Naive thymus-derived CD4-positive, alpha-beta T cell (primary cell): Measurements from ENCODE around the gene MARF1. TPM values are rescaled to one million over a fixed set of nuclear protein-coding genes. Genes with fewer than 3 reads are reported as not detected.
"Not testable (repeated sequence)": the region's sequence is repeated elsewhere in the genome, so short reads cannot be mapped to it uniquely, and the experiment has no call there.

Source experiments
- ATAC-seq: fragments of 150-1000 bp; cut with Tn5 transposase; 2 replicates; pipeline ENCODE4 v1.10.0; 2021; ENCODE audit warnings: mild to moderate bottlenecking, moderate library complexity
- CTCF ChIA-PET: fragments of 350-600 bp; sonication (Branson Sonifier 250); formaldehyde crosslinking; loops from one replicate; lab custom pipeline; 2021; ENCODE audit warnings: antibody characterized with exemption; lab: Charles Lee
- POLR2A ChIA-PET: fragments of 350-600 bp; sonication (Branson Sonifier 250); formaldehyde crosslinking; loops from one replicate; lab custom pipeline; 2021; ENCODE audit warnings: antibody characterized with exemption, inconsistent platforms; lab: Charles Lee
- DNase-seq, 9 donors: peaks; one replicate each; pipeline versions ENCODE4 v3.0.0 to v3.0.0-alpha.2; 2020 to 2022; ENCODE audit warnings: mixed read lengths in 1 of 9
- H3K27ac ChIP-seq: one replicate; pipeline ENCODE4 v1.7.0; 2013; ENCODE audit warnings: mild to moderate bottlenecking, low read depth, low read length, moderate library complexity
- H3K27me3 ChIP-seq, 2 donors: one replicate each; pipeline ENCODE4 v1.7.0; 2013; ENCODE audit warnings: low read length in 2 of 2, mild to moderate bottlenecking in 2 of 2, moderate library complexity in 2 of 2; ENCODE audit not compliant: control insufficient read depth in 2 of 2, insufficient read depth in 2 of 2
- H3K36me3 ChIP-seq, 3 experiments: 1 replicate in 2 of 3; 2 replicates in 1 of 3; pipeline ENCODE4 v1.7.0; 2013; ENCODE audit warnings: low read length in 3 of 3, mild to moderate bottlenecking in 3 of 3, moderate library complexity in 1 of 3; ENCODE audit not compliant: insufficient read depth in 3 of 3, control insufficient read depth in 2 of 3
- H3K4me1 ChIP-seq, 2 donors: one replicate each; pipeline ENCODE4 v1.7.0; 2013; ENCODE audit warnings: low read length in 2 of 2, mild to moderate bottlenecking in 2 of 2, moderate library complexity in 1 of 2; ENCODE audit not compliant: control insufficient read depth in 2 of 2, insufficient read depth in 2 of 2
- H3K4me3 ChIP-seq: 2 replicates; pipeline ENCODE4 v1.7.0; 2013; ENCODE audit warnings: mild to moderate bottlenecking, low read length
- H3K9me3 ChIP-seq, 3 experiments: 1 replicate in 2 of 3; 2 replicates in 1 of 3; pipeline ENCODE4 v1.7.0; 2013; ENCODE audit warnings: low read length in 3 of 3; ENCODE audit not compliant: control insufficient read depth in 2 of 3
- H3K27ac Mint-ChIP-seq, 9 donors: one replicate each; pipeline ENCODE4 v1.8.0; 2020 to 2022; ENCODE audit warnings: mixed read lengths in 9 of 9, mild to moderate bottlenecking in 8 of 9, moderate library complexity in 5 of 9, inconsistent platforms in 2 of 9
- H3K27me3 Mint-ChIP-seq, 5 donors: one replicate each; pipeline ENCODE4 v1.8.0; 2021 to 2022; ENCODE audit warnings: mixed read lengths in 5 of 5, mild to moderate bottlenecking in 1 of 5
- H3K36me3 Mint-ChIP-seq, 5 donors: one replicate each; pipeline ENCODE4 v1.8.0; 2020 to 2022; ENCODE audit warnings: mixed read lengths in 5 of 5, mild to moderate bottlenecking in 3 of 5, inconsistent platforms in 1 of 5
- H3K4me1 Mint-ChIP-seq, 7 donors: one replicate each; pipeline ENCODE4 v1.8.0; 2020 to 2022; ENCODE audit warnings: mixed read lengths in 7 of 7, mild to moderate bottlenecking in 3 of 7, inconsistent platforms in 1 of 7
- H3K4me3 Mint-ChIP-seq, 10 donors: one replicate each; pipeline ENCODE4 v1.8.0; 2020 to 2022; ENCODE audit warnings: mild to moderate bottlenecking in 10 of 10, mixed read lengths in 10 of 10, moderate library complexity in 6 of 10, inconsistent platforms in 2 of 10
- H3K9me3 Mint-ChIP-seq, 11 donors: one replicate each; pipeline ENCODE4 v1.8.0; 2020 to 2022; ENCODE audit warnings: mixed read lengths in 11 of 11, mild to moderate bottlenecking in 4 of 11, inconsistent platforms in 1 of 11, moderate library complexity in 1 of 11
- intact Hi-C, 2 donors: fragments of 100-400 bp; cut with micrococcal nuclease; formaldehyde crosslinking; loops; one replicate each; pipeline ENCODE4 v1.15.1; 2023
- polyA plus RNA-seq, 2 donors: library from polyadenylated mRNA; unstranded; fragments of 300-500 nt; fragmentation: Illumina TruSeq; gene quantifications; one replicate each; pipeline ENCODE4 v1.2.3, GENCODE V29; 2021
- total RNA-seq, 6 experiments: library from RNA in 5 of 6; stranded (reverse) in 5 of 6; gene quantifications; 1 replicate in 5 of 6; 2 replicates in 1 of 6; pipeline ENCODE4 v1.2.3 and lab custom pipeline; 2021 to 2026

MARF1 gene
- total and polyA plus RNA-seq, 7 experiments from 2014 or later, result 12.5 to 259 (median 157) TPM

DNA sequence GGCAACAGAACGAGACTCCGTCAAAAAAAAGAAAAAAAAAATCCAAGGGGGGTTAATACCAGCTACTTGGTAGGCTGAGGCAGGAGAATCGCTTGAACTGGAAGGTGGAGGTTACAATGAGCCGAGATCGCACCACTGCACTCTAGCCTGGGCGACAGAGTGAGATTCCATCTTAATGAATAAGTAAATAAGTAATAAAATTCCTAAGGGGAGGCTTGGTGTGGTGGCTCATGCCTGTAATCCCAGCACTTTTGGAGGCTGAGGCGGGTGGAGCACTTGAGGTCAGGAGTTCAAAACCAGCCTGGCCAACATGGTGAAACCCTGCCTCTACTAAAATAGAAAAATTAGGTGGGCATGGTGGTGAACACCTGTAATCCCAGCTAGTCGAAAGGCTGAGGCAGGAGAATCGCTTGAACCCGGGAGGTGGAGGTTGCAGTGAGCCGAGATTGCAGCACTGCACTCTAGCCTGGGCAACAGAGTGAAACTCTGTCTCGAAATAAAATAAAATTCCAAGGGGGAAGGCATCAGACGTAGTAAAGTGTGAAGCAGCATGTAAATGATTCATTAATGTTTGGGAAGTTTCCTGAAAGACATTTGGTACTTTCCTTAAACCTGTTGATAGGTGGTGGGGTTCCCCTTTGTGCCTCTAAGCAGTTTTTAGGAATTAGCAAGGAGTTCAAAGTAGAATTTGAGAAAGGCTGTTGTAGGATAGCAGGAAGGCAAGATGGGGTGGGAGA lies 3.8 kb upstream of the MARF1 start:
- H3K36me3 Mint-ChIP-seq, H3K36me3 ChIP-seq, H3K27me3 Mint-ChIP-seq, H3K9me3 Mint-ChIP-seq, H3K4me3 Mint-ChIP-seq, ATAC-seq, H3K4me3 ChIP-seq, H3K9me3 ChIP-seq, intact Hi-C loops, H3K27ac ChIP-seq, DNase-seq, H3K27me3 ChIP-seq: not testable (repeated sequence)
- peaks cover 16 to 23% of the 10 kb centered on the region in 2 donors for H3K4me1 ChIP-seq
- Mint-ChIP-seq H3K4me1 (peaks cover 7 to 38% (median 26%) of the 10 kb centered on the region in 7 donors), H3K27ac (peak overlapping the region in 1 of 9 donors; percentile 76)
- ChIA-PET CTCF (interaction anchor here (0.5 kb wide), 1 partner anchor 409 kb away, joined by 4 read pairs; no protein-coding TSS in a partner anchor), POLR2A (interaction anchor here (0.6 to 6.2 kb wide), 6 partner anchors 11 to 50 kb away, joined by 3 to 54 read pairs (median 4); no protein-coding TSS in a partner anchor)

DNA sequence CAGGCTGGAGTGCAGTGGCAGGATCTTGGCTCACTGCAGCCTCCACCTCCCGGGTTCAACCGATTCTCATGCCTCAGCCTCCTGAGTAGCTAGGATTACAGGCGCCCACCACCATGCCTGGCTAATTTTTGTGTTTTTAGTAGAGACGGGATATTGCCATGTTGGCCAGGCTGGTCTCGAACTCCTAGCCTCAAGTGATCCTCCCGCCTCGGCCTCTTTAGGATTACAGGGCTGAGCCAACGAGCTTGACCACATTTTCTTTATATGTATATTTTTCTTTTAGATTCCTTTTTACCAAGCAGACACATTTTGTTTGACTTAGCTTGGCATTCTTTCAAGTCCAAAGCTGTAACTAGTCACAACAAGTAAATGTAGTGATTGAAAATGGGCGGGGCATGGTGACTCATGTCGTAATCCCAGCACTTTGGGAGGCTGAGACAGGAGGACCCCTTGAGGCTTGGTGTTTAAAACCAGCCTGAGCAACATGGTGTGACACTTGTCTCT lies 2.1 kb upstream of the MARF1 start:
- ChIA-PET POLR2A (interaction anchor here (1.6 to 6.2 kb wide), 4 partner anchors 9 to 28 kb away, joined by 3 to 54 read pairs (median 27); no protein-coding TSS in a partner anchor), CTCF (interaction anchor here (1.1 to 1.8 kb wide), 3 partner anchors 14 to 217 kb away, joined by 4 to 7 read pairs (median 4); no protein-coding TSS in a partner anchor)
- H3K9me3 Mint-ChIP-seq, result not testable (repeated sequence)

DNA sequence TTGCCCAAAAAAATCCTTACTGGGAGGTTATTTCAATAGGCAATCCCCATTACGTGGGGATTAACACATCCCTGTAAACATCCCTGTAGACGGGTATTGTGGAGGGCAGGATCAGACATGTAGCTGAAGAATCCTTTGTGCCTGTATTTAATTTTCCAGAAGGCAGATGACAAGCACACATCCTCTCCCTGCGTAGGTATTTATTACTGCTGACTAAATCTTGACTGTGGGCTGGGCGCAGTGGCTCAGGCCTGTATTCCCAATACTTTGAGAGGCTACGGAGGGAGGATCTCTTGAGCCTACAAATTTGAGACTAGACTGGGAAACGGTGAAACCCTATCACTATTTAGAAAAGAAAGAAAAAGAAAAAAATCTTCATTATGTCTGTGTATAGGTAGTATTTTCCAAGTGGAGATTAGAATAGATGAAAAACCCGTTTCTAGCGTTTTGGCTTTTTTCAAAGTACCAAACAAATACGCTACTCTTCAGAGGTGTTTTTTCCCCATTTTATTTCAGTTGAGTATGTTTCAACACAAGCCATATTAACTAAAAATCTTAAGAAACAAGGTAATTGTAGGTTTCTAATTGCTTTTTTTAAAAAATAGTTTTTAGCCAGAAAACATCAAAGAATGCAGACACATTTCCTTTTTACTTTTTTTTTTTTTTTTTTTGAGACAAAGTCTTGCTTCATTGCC lies 1.5 kb upstream of the MARF1 start:
- Mint-ChIP-seq H3K27ac (peak overlapping the region; percentile 93 to 99 (median 98)), H3K4me3 (peak overlapping the region; percentile 88 to 96 (median 92)), H3K4me1 (peaks cover 20 to 49% (median 39%) of the 10 kb centered on the region in 7 donors), H3K36me3 (peaks cover 0 to 9% (median 0%) of the 10 kb centered on the region in 5 donors), H3K27me3 (no peaks in the 10 kb centered on the region), H3K9me3 (no peaks in the 10 kb centered on the region)
- Histone ChIP-seq H3K27ac (peak overlapping the region; percentile 99), H3K36me3 (peaks cover 0 to 3% (median 0%) of the 10 kb centered on the region in 3 experiments), H3K9me3 (no peaks in the 10 kb centered on the region), H3K4me3 (no peak overlapping the region), H3K4me1 (peaks cover 32 to 43% of the 10 kb centered on the region in 2 donors), H3K27me3 (no peaks in the 10 kb centered on the region)
- intact Hi-C loops, result loop anchor here (5.0 kb wide), 3 partner anchors 243 to 1012 kb away; partner anchors contain the start of genes BFAR (in 1 of the 2), CEP20 (in 1 of the 2) and PARN (in 1 of the 2)
- no peak for DNase-seq
- ATAC-seq, result no peak
- POLR2A ChIA-PET, result interaction anchor here (0.5 to 6.2 kb wide), 7 partner anchors 8 to 54 kb away, joined by 3 to 54 read pairs (median 49); no protein-coding TSS in a partner anchor
- CTCF ChIA-PET, result interaction anchor here (0.7 to 1.8 kb wide), 5 partner anchors 28 to 51 kb away, joined by 3 to 7 read pairs (median 4); no protein-coding TSS in a partner anchor

More for the DNA sequence above, 2.1 kb upstream of the MARF1 start:
- not testable (repeated sequence) for H3K27me3 Mint-ChIP-seq, H3K9me3 ChIP-seq, H3K36me3 Mint-ChIP-seq, ATAC-seq, H3K4me3 Mint-ChIP-seq, H3K4me3 ChIP-seq, H3K27me3 ChIP-seq, H3K27ac ChIP-seq, H3K36me3 ChIP-seq
- H3K27ac Mint-ChIP-seq, result peak overlapping the region in 2 of 9 donors; percentile 95 to 99
- DNase-seq, result peak in 1 of 9 donors; percentile 26
- H3K4me1 ChIP-seq, result peaks cover 28 to 40% of the 10 kb centered on the region in 2 donors
- intact Hi-C loops, result loop anchor here (5.0 kb wide), 3 partner anchors 242 to 1013 kb away; partner anchors contain the start of genes BFAR (in 1 of the 2), CEP20 (in 1 of the 2) and PARN (in 1 of the 2)
- peaks cover 17 to 48% (median 35%) of the 10 kb centered on the region in 7 donors for H3K4me1 Mint-ChIP-seq

DNA sequence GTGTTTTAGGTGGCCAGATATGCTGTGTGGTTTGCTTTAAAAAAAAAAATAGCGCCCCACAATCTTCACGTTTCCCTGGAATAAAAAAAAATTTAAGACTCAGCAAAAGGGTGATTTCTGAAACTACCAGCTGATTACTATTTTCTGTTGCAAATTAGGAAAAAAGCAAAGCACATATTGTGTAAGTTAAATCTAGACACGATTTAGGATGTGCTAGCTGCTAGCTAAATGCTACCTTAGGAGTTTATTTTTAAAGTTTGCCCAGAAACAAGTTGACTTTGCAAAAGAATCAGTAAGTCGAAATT lies 944 bp upstream of the MARF1 start:
- DNase-seq (no peak), ATAC-seq (no peak)
- Histone ChIP-seq H3K36me3 (peaks cover 0 to 3% (median under 1%) of the 10 kb centered on the region in 3 experiments), H3K4me3 (peak overlapping the region; percentile 100), H3K9me3 (no peaks in the 10 kb centered on the region), H3K4me1 (peaks cover 32 to 43% of the 10 kb centered on the region in 2 donors), H3K27me3 (no peaks in the 10 kb centered on the region), H3K27ac (peak overlapping the region; percentile 99)
- peaks cover 25 to 52% (median 44%) of the 10 kb centered on the region in 7 donors for H3K4me1 Mint-ChIP-seq
- H3K27me3 Mint-ChIP-seq, result no peaks in the 10 kb centered on the region
- intact Hi-C loops, result loop anchor here (1.0 to 5.0 kb wide), 14 partner anchors 7 to 1013 kb away; partner anchors contain the start of genes CEP20 (in 2 of the 2), NTAN1 (in 2 of the 2), PARN (in 2 of the 2) and BFAR (in 1 of the 2)
- ChIA-PET CTCF (interaction anchor here (0.7 to 1.8 kb wide), 7 partner anchors 20 to 62 kb away, joined by 3 to 7 read pairs (median 4); no protein-coding TSS in a partner anchor), POLR2A (interaction anchor here (0.9 to 6.2 kb wide), 7 partner anchors 9 to 60 kb away, joined by 3 to 54 read pairs (median 49); no protein-coding TSS in a partner anchor)
- H3K27ac Mint-ChIP-seq, result peak overlapping the region; percentile 93 to 99 (median 98)
- H3K9me3 Mint-ChIP-seq, result no peaks in the 10 kb centered on the region
- H3K4me3 Mint-ChIP-seq, result peak overlapping the region; percentile 88 to 96 (median 92)
- peaks cover 1 to 13% (median 3%) of the 10 kb centered on the region in 5 donors for H3K36me3 Mint-ChIP-seq

DNA sequence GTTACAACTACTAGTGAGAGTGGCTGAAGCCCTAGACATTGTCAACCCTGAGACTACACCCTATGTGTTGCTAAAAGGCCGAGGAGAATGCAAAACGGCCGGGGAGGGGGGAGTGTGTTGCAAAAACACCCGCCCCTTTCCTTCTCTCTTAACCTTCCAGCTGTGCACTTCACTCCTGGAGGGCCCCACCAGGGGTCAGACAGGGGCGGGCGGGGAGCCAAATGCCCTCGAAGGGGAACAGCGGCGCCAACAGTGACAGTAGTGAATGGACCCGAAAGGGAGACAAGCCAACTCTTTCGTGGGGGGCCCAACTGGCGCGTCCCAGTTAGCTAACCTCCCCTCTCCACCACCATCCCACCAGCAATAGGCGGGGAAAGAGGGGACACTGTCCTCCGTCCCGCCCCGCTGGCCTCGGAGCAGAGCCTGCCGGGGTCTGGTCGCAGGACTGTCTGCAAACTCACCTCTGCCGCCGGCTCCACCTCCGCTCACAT lies 352 bp downstream of the MARF1 start:
- Mint-ChIP-seq H3K4me1 (peaks cover 30 to 60% (median 54%) of the 10 kb centered on the region in 7 donors), H3K36me3 (peaks cover 5 to 21% (median 9%) of the 10 kb centered on the region in 5 donors), H3K27ac (peak overlapping the region; percentile 93 to 99 (median 98)), H3K9me3 (no peaks in the 10 kb centered on the region), H3K4me3 (peak overlapping the region; percentile 88 to 96 (median 92)), H3K27me3 (no peaks in the 10 kb centered on the region)
- ChIA-PET CTCF (interaction anchor here (0.9 to 1.5 kb wide), 7 partner anchors 9 to 47 kb away, joined by 3 to 7 read pairs (median 4); no protein-coding TSS in a partner anchor), POLR2A (interaction anchor here (0.5 to 6.2 kb wide), 17 partner anchors 9 to 1723 kb away, joined by 3 to 54 read pairs (median 5); partner anchors contain the start of gene ERCC4)
- H3K9me3 ChIP-seq, result no peaks in the 10 kb centered on the region
- ATAC-seq, result peak; percentile 72
- peak overlapping the region; percentile 100 for H3K4me3 ChIP-seq
- DNase-seq, result peak in 8 of 9 donors; percentile 61 to 84 (median 76)
- no peaks in the 10 kb centered on the region for H3K27me3 ChIP-seq
- peak overlapping the region; percentile 99 for H3K27ac ChIP-seq
- intact Hi-C loops, result loop anchor here (1.0 to 5.0 kb wide), 17 partner anchors 8 to 1012 kb away; partner anchors contain the start of genes CEP20 (in 2 of the 2), NTAN1 (in 2 of the 2), PARN (in 2 of the 2) and BFAR (in 1 of the 2)
- peaks cover 32 to 48% of the 10 kb centered on the region in 2 donors for H3K4me1 ChIP-seq
- H3K36me3 ChIP-seq, result peaks cover 3 to 5% (median 3%) of the 10 kb centered on the region in 3 experiments
